ENCODE data around the gene ZSWIM6.

The ZSWIM6 gene

GRCh38 chr5:61331407-61332357 lies at the start of gene ZSWIM6:
ZSWIM6 (plus strand) TSS chr5:61332258; CDS start chr5:61332273, 15 bp downstream.
- peak within 1 kb of the TSS; percentile 95 for H3K4me3 ChIP-seq (ENCODE audit: low read length)
- no peak for TF ChIP-seq ZNF274 (IDR thresholded peaks at IDR 0.05; ENCODE audit: low read depth, low read length)

- no peak overlapping the region for H3K4me3 ChIP-seq (ENCODE audit: low read length)
- no peak for TF ChIP-seq ZNF274 (IDR thresholded peaks at IDR 0.05; ENCODE audit: low read depth, low read length)
Observed at GRCh38 chr5:61283471-61283870, 48.6 kb upstream of the ZSWIM6 start.

- H3K4me3 ChIP-seq (ENCODE audit: low read length), result no peak overlapping the region
- no peak for TF ChIP-seq ZNF274 (IDR thresholded peaks at IDR 0.05; ENCODE audit: low read depth, low read length)
Observed at GRCh38 chr5:61285531-61285930, 46.5 kb upstream of the ZSWIM6 start.

- TF ChIP-seq ZNF274 (IDR thresholded peaks at IDR 0.05; ENCODE audit: low read depth, low read length), result no peak
- H3K4me3 ChIP-seq (ENCODE audit: low read length), result no peak overlapping the region
Observed at GRCh38 chr5:61286446-61287132, 45.5 kb upstream of the ZSWIM6 start.

GRCh38 chr5:61287474-61287873 lies 44.6 kb upstream of the ZSWIM6 start:
- TF ChIP-seq ZNF274 (IDR thresholded peaks at IDR 0.05; ENCODE audit: low read depth, low read length), result no peak
- H3K4me3 ChIP-seq (ENCODE audit: low read length), result no peak overlapping the region

- no peak for TF ChIP-seq ZNF274 (IDR thresholded peaks at IDR 0.05; ENCODE audit: low read depth, low read length)
Observed at GRCh38 chr5:61289241-61289640, 42.8 kb upstream of the ZSWIM6 start.

GRCh38 chr5:61289669-61290306 lies 42.3 kb upstream of the ZSWIM6 start:
- TF ChIP-seq ZNF274 (IDR thresholded peaks at IDR 0.05; ENCODE audit: low read depth, low read length), result no peak
- H3K4me3 ChIP-seq (ENCODE audit: low read length), result no peak overlapping the region

More at GRCh38 chr5:61289241-61289640, 42.8 kb upstream of the ZSWIM6 start:
- H3K4me3 ChIP-seq (ENCODE audit: low read length), result no peak overlapping the region

GRCh38 chr5:61290791-61291210 lies 41.3 kb upstream of the ZSWIM6 start:
- no peak overlapping the region for H3K4me3 ChIP-seq (ENCODE audit: low read length)
- no peak for TF ChIP-seq ZNF274 (IDR thresholded peaks at IDR 0.05; ENCODE audit: low read depth, low read length)

GRCh38 chr5:61292062-61292657 lies 39.9 kb upstream of the ZSWIM6 start:
- no peak overlapping the region for H3K4me3 ChIP-seq (ENCODE audit: low read length)
- no peak for TF ChIP-seq ZNF274 (IDR thresholded peaks at IDR 0.05; ENCODE audit: low read depth, low read length)

- no peak for TF ChIP-seq ZNF274 (IDR thresholded peaks at IDR 0.05; ENCODE audit: low read depth, low read length)
- H3K4me3 ChIP-seq (ENCODE audit: low read length), result no peak overlapping the region
Observed at GRCh38 chr5:61293071-61293470, 39.0 kb upstream of the ZSWIM6 start.

- no peak overlapping the region for H3K4me3 ChIP-seq (ENCODE audit: low read length)
Observed at GRCh38 chr5:61293873-61294272, 38.2 kb upstream of the ZSWIM6 start.

GRCh38 chr5:61295365-61295764 lies 36.7 kb upstream of the ZSWIM6 start:
- no peak overlapping the region for H3K4me3 ChIP-seq (ENCODE audit: low read length)
- TF ChIP-seq ZNF274 (IDR thresholded peaks at IDR 0.05; ENCODE audit: low read depth, low read length), result no peak

More at GRCh38 chr5:61293873-61294272, 38.2 kb upstream of the ZSWIM6 start:
- no peak for TF ChIP-seq ZNF274 (IDR thresholded peaks at IDR 0.05; ENCODE audit: low read depth, low read length)

- no peak for TF ChIP-seq ZNF274 (IDR thresholded peaks at IDR 0.05; ENCODE audit: low read depth, low read length)
- no peak overlapping the region for H3K4me3 ChIP-seq (ENCODE audit: low read length)
Observed at GRCh38 chr5:61298066-61298465, 34.0 kb upstream of the ZSWIM6 start.

GRCh38 chr5:61298580-61298979 lies 33.5 kb upstream of the ZSWIM6 start:
- no peak for TF ChIP-seq ZNF274 (IDR thresholded peaks at IDR 0.05; ENCODE audit: low read depth, low read length)
- H3K4me3 ChIP-seq (ENCODE audit: low read length), result no peak overlapping the region
